Osteocyte (in vitro differentiated cells): ENCODE measurements around the gene GRPR. TPM values are rescaled to one million over a fixed set of nuclear protein-coding genes. Genes with fewer than 3 reads are reported as not detected.

Experiments
- DNase-seq: peaks from one replicate; pipeline ENCODE4 v3.0.0; 2021; ENCODE audit warnings: mixed read lengths; ENCODE audit not compliant: unreplicated experiment; ENCODE audit errors: extremely low spot score
- H3K27ac Mint-ChIP-seq: one replicate; pipeline ENCODE4 v1.8.0; 2021; ENCODE audit warnings: mild to moderate bottlenecking, mixed read lengths; ENCODE audit not compliant: unreplicated experiment
- H3K27me3 Mint-ChIP-seq: one replicate; pipeline ENCODE4 v1.8.0; 2021; ENCODE audit warnings: mixed read lengths; ENCODE audit not compliant: unreplicated experiment
- H3K36me3 Mint-ChIP-seq: one replicate; pipeline ENCODE4 v1.8.0; 2021; ENCODE audit warnings: mixed read lengths; ENCODE audit not compliant: unreplicated experiment
- H3K4me1 Mint-ChIP-seq: one replicate; pipeline ENCODE4 v1.8.0; 2021; ENCODE audit warnings: mixed read lengths; ENCODE audit not compliant: unreplicated experiment
- H3K4me3 Mint-ChIP-seq: one replicate; pipeline ENCODE4 v1.8.0; 2021; ENCODE audit warnings: mild to moderate bottlenecking, moderate library complexity, mixed read lengths; ENCODE audit not compliant: unreplicated experiment
- H3K9me3 Mint-ChIP-seq: one replicate; pipeline ENCODE4 v1.8.0; 2021; ENCODE audit warnings: mixed read lengths; ENCODE audit not compliant: unreplicated experiment
- CTCF ChIP-seq: fragments of 200-600 bp; sonication (generic); IDR thresholded peaks from 2 replicates; pipeline ENCODE4 v1.5.0; 2021; ENCODE audit warnings: antibody characterized with exemption, mild to moderate bottlenecking, moderate library complexity
- total RNA-seq: library from RNA; stranded (reverse); gene quantifications from 2 replicates; pipeline ENCODE4 v1.2.1, GENCODE V29; 2021

The GRPR gene
- total RNA-seq, 1 donor from 2014 or later = 4.0 TPM

GRCh38 chrX:16082470-16083085 is 40.8 kb upstream of the GRPR start:
- Mint-ChIP-seq H3K4me1 (no peaks in the 10 kb centered on the region), H3K27me3 (peaks cover 69% of the 10 kb centered on the region), H3K27ac (no peak overlapping the region), H3K36me3 (no peaks in the 10 kb centered on the region), H3K9me3 (no peaks in the 10 kb centered on the region), H3K4me3 (no peak overlapping the region)
- DNase-seq = no peak
- TF ChIP-seq CTCF = no peak

- TF ChIP-seq CTCF = no peak
- no peak for DNase-seq
- Mint-ChIP-seq H3K4me3 (no peak overlapping the region), H3K36me3 (no peaks in the 10 kb centered on the region), H3K4me1 (no peaks in the 10 kb centered on the region), H3K27me3 (peaks cover 68% of the 10 kb centered on the region), H3K27ac (no peak overlapping the region), H3K9me3 (no peaks in the 10 kb centered on the region)
These were observed 36.3 kb upstream of the GRPR start for GRCh38 chrX:16087076-16087475.

GRCh38 chrX:16089086-16089485 is 34.3 kb upstream of the GRPR start:
- Mint-ChIP-seq H3K4me3 (no peak overlapping the region), H3K27ac (no peak overlapping the region), H3K36me3 (no peaks in the 10 kb centered on the region), H3K27me3 (peaks cover 73% of the 10 kb centered on the region), H3K4me1 (no peaks in the 10 kb centered on the region), H3K9me3 (no peaks in the 10 kb centered on the region)
- no peak for DNase-seq
- TF ChIP-seq CTCF = no peak

GRCh38 chrX:16096141-16096540 is 27.2 kb upstream of the GRPR start:
- Mint-ChIP-seq H3K36me3 (peaks cover 2% of the 10 kb centered on the region), H3K4me1 (no peaks in the 10 kb centered on the region), H3K4me3 (no peak overlapping the region), H3K9me3 (peaks cover 9% of the 10 kb centered on the region), H3K27ac (no peak overlapping the region), H3K27me3 (peaks cover 41% of the 10 kb centered on the region)
- TF ChIP-seq CTCF = no peak
- no peak for DNase-seq

- Mint-ChIP-seq H3K27ac (no peak overlapping the region), H3K9me3 (peaks cover 4% of the 10 kb centered on the region), H3K36me3 (no peaks in the 10 kb centered on the region), H3K27me3 (peaks cover 44% of the 10 kb centered on the region), H3K4me3 (no peak overlapping the region), H3K4me1 (no peaks in the 10 kb centered on the region)
- no peak for DNase-seq
- TF ChIP-seq CTCF = no peak
These were observed 22.7 kb upstream of the GRPR start for GRCh38 chrX:16100673-16101072.
